ENCODE measurements around the gene ARSG.

DNA sequence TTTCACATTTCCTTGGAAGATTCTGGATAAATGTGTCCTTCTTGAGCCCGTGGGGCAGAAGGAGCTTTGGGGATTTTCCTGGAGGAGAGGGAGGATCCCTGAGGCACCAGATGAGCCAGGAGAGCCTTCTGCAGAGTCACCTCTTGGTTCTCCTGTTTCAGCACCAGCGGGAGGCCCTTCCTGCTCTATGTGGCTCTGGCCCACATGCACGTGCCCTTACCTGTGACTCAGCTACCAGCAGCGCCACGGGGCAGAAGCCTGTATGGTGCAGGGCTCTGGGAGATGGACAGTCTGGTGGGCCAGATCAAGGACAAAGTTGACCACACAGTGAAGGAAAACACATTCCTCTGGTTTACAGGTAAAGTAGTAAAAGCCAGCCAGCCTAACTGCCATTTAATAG, 77.1 kb downstream of the ARSG start:
- TF ChIP-seq, protein P1, sequence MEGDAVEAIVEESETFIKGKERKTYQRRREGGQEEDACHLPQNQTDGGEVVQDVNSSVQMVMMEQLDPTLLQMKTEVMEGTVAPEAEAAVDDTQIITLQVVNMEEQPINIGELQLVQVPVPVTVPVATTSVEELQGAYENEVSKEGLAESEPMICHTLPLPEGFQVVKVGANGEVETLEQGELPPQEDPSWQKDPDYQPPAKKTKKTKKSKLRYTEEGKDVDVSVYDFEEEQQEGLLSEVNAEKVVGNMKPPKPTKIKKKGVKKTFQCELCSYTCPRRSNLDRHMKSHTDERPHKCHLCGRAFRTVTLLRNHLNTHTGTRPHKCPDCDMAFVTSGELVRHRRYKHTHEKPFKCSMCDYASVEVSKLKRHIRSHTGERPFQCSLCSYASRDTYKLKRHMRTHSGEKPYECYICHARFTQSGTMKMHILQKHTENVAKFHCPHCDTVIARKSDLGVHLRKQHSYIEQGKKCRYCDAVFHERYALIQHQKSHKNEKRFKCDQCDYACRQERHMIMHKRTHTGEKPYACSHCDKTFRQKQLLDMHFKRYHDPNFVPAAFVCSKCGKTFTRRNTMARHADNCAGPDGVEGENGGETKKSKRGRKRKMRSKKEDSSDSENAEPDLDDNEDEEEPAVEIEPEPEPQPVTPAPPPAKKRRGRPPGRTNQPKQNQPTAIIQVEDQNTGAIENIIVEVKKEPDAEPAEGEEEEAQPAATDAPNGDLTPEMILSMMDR (conservative IDR thresholded peaks at IDR 0.05) = no peak
- TF ChIP-seq ZFX (IDR thresholded peaks at IDR 0.05) = no peak

All from C4-2B (cell line).